DMS79 treated with DMSO at 0.1 percent for 48 hours (cell line): ENCODE data around the gene SLC25A2.
"Not testable (repeated sequence)": the region's sequence is repeated elsewhere in the genome, so short reads cannot be mapped to it uniquely, and the experiment has no call there.

Experiments used
- DNase-seq: peaks from one replicate; lab custom pipeline; 2025; lab: John Stamatoyannopoulos, UW

Gene SLC25A2

DNA sequence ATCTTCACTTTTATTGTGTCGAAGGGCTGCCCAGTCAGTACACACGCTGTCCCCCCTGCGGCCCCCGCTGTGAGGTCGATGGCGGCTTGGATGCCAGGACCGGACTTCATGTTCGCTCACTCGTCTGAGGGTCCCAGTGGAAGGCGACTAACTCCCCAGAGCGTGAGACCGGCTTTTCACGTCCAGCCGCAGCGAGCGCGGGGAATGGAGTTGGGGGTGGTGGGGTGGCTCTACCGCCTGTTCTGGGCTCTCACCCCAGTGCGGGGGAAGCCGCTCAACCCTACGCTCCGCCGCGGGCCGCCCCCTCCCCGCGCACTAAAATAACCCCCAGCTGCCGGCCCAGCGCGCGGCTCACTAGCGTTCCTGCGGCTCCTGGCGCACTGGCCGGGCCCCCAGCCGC, at the start of gene SLC25A2:
Gene SLC25A2 (minus strand): TSS at position 294 of the 400 bp plus-strand sequence. CDS start 184 bp downstream, at position 110.
- DNase-seq, result no peak

DNA sequence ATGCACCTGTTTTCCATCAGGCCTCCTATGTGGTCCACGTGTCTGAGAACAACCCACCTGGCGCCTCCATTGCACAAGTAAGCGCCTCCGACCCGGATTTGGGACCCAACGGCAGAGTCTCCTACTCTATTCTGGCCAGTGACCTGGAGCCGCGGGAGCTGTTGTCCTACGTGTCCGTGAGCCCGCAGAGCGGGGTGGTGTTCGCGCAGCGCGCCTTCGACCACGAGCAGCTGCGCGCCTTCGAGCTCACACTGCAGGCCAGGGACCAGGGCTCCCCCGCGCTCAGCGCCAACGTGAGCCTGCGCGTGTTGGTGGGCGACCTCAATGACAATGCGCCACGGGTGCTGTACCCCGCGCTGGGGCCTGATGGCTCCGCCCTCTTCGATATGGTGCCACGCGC, 47.7 kb upstream of the SLC25A2 start:
- DNase-seq, result no peak

DNA sequence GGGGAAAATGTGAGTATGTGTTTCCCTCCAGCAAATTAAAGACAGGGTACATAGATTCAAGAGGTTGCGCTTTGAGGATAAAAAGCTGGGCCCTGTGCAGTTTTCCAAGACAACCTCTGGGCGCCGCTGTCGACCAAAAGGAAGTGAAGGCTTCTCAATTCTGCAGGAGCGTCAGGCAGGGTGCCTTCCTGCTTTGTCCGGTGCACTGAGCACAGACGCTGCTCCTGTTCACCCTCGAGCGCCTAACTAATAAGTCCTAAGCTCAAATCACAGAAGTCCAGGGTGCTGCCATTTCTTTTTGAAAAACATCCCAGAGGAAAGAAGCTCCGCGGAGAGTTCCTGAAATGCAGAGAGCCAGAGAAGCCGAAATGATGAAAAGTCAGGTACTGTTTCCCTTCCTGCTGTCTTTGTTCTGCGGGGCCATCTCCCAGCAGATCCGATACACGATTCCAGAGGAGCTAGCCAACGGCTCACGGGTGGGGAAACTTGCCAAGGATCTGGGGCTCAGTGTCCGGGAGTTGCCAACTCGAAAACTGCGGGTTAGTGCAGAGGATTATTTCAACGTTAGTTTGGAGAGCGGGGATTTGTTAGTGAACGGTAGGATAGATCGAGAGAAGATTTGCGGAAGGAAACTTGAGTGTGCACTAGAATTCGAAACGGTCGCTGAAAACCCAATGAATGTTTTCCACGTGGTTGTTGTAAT, 46.2 kb upstream of the SLC25A2 start, which contains the start of gene PCDHGB1:
Gene PCDHGB1 (plus strand): TSS at position 183 of the 703 bp plus-strand sequence. CDS start 162 bp downstream, at position 345.
- DNase-seq, result no peak

DNA sequence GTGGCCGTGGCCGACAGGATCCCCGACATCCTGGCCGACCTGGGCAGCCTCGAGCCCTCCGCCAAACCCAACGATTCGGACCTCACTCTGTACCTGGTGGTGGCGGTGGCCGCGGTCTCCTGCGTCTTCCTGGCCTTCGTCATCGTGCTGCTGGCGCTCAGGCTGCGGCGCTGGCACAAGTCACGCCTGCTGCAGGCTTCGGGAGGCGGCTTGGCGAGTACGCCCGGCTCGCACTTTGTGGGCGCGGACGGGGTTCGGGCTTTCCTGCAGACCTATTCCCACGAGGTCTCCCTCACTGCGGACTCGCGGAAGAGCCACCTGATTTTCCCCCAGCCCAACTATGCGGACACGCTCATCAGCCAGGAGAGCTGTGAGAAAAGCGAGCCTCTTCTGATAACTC, 42.2 kb upstream of the SLC25A2 start:
- DNase-seq, result not testable (repeated sequence)

DNA sequence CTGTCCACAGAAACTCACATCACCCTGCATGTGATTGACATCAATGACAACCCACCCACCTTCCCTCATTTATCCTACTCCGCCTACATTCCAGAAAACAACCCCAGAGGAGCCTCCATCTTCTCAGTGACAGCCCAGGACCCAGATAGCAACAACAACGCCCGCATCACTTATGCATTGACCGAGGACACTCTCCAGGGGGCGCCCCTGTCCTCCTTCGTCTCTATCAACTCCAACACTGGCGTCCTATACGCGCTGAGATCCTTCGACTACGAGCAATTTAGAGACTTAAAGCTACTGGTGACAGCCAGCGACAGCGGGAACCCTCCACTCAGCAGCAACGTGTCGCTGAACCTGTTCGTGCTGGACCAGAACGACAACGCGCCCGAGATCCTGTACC, 41.5 kb upstream of the SLC25A2 start:
- DNase-seq, result no peak

DNA sequence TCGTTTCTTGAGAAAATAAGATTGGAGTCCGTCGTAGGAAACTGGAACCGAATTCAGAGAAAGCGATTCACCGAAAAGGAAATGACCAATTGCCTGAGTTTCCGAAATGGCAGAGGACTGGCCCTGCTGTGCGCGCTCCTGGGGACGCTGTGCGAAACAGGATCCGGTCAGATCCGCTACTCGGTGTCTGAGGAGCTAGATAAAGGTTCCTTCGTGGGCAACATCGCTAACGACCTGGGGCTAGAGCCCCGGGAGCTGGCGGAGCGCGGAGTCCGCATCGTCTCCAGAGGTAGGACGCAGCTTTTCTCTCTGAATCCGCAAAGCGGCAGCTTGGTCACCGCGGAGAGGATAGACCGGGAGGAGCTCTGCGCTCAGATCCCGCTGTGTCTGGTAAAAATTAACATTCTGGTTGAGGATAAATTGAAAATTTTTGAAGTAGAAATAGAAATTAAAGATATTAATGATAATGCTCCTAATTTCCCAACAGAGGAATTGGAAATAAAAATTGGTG, 40.2 kb upstream of the SLC25A2 start:
- DNase-seq, result no peak

DNA sequence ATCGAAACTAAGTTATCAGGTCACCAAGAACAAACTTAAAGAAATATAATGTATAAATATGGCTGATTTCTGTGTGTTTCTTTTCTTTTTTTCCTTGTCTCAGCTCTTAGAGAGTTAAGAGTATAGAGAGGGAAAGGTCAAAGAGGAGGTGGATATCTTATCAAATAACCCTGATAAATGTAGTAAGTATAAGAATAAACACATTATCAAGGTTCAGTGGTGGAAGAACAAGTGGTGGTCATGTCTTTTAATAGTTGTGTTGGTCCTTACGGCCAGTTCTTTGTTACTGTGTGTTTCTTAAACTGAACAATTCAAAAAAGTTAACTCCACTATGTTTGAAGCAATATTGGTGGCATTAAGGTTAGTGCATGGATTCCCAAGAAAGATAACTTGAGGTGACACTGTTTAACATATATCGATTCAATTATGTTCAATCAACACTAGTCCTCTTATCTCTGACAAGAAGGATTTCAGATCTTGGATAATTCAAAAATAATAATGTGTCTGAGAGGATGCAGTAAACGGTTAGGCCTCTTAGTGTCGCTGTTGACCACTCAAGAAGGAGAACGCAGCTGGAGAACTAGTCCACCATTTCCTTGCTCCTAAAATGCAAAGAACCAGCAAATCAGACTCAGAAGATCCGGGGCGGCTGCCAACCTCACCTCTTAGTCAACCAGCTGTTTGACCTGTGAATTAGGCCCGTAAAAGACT, 39.5 kb upstream of the SLC25A2 start, which contains the start of gene PCDHGA3:
Gene PCDHGA3 (plus strand): TSS at position 588 of the 711 bp plus-strand sequence. CDS start 205 bp downstream, outside the sequence.
- DNase-seq, result no peak

DNA sequence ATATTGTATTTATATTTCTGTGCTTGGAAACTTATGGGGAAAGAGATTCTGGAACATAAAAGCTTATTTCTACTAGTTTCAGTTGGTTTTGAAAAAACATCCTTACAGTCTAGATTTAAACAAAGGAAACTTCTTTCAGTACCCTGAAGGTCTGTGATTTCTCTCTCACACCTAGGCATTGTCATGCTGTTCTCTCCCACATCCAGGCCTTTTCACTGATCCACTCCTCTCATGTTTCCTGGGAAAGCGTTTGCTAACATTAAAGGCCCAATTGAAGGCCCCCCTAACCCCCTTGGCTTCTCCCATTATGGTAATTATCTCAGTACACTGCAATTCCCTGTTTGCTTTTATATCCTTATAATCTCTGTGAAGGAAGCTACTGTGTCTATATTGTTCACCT, 38.9 kb upstream of the SLC25A2 start:
- DNase-seq, result no peak

DNA sequence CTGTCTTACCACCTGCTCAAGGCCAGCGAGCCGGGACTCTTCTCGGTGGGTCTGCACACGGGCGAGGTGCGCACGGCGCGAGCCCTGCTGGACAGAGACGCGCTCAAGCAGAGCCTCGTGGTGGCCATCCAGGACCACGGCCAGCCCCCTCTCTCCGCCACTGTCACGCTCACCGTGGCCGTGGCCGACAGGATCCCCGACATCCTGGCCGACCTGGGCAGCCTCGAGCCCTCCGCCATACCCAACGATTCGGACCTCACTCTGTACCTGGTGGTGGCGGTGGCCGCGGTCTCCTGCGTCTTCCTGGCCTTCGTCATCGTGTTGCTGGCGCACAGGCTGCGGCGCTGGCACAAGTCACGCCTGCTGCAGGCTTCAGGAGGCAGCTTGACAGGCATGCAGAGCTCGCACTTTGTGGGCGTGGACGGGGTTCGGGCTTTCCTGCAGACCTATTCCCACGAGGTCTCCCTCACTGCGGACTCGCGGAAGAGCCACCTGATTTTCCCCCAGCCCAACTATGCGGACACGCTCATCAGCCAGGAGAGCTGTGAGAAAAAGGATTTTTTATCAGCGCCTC, 37.0 kb upstream of the SLC25A2 start:
- DNase-seq, result not testable (repeated sequence)

DNA sequence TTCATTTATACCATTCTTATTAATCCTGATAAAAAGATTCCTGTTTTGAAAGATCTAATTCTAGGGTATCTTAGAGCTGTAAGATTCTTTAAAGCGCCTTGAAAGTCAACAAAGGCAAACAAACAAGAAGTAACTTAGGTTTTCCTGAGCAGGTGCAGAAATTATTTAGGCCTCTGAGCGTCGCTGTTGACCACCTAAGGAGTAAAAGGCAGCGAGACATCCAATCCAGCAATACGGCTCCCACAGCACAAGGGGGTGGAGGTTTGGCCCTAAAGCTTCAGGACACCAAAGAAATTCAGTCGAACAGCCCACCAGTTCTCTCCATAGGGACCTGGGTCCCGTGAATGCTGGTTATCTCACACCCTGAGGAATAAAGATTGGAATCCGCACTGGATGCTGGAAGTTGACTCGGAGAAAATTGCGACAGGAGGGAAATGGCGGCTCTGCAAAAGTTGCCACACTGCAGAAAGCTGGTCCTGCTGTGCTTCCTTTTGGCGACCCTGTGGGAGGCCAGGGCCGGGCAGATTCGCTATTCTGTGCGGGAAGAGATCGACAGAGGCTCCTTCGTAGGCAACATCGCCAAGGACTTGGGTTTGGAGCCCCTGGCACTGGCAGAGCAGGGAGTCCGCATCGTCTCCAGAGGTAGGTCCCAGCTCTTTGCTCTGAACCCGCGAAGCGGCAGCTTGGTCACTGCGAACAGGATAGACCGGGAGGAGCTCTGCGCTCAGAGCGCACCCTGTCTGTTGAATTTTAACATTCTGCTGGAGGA, 34.9 kb upstream of the SLC25A2 start, which contains the start of gene PCDHGA2:
Gene PCDHGA2 (plus strand): TSS at position 223 of the 769 bp plus-strand sequence.
- DNase-seq, result no peak

DNA sequence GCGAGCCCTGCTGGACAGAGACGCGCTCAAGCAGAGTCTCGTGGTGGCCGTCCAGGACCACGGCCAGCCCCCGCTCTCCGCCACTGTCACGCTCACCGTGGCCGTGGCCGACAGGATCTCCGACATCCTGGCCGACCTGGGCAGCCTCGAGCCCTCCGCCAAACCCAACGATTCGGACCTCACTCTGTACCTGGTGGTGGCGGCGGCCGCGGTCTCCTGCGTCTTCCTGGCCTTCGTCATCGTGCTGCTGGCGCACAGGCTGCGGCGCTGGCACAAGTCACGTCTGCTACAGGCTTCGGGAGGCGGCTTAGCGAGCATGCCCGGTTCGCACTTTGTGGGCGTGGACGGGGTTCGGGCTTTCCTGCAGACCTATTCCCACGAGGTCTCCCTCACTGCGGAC, 28.7 kb upstream of the SLC25A2 start:
- not testable (repeated sequence) for DNase-seq

DNA sequence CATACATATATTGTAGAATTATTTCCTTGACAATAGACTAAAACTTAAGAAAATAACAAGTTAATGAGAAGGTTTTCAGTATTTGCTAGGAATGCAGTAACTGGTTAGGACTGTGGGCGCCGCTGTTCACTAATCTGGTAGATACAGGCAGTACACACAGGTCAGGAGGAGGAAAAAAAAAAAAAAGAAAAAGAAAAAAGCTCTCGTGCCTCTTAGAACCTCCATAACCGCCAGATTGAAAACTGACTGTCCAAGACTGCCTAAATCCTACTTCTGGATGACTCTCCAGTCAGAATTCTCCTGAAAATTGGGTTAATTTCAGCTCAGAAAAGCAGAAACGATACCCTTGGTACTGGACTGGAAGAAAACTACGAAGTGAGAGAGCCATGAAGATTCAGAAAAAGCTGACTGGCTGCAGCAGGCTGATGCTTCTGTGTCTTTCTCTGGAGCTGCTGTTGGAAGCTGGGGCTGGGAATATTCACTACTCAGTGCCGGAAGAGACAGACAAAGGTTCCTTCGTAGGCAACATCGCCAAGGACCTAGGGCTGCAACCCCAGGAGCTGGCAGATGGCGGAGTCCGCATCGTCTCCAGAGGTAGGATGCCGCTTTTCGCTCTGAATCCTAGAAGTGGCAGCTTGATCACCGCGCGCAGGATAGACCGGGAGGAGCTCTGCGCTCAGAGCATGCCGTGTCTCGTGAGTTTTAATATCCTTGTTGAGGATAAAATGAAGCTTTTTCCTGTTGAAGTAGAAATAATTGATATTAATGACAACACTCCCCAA, 26.6 kb upstream of the SLC25A2 start, which contains the start of gene PCDHGA1:
Gene PCDHGA1 (plus strand): TSS at position 216 of the 782 bp plus-strand sequence.
- DNase-seq, result no peak

DNA sequence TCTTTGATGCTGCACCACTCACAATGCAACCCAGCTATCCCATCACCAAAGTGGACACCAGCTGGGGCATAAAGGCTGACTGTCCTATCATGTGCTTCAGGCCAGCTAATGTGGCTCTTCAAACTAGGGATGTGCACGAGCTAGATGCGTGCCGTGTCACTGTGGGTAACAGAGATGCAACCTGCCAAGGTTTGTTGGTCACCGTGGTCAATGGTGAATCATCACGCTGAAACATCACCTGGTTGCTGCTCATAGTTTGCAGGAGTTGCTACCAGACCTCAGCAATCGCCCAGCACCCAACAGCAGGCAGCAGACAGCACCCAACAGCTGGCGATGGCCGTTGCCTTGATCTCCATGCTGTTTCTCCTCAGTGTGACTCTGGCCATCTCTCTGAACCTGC, 24.4 kb upstream of the SLC25A2 start:
- DNase-seq, result no peak

DNA sequence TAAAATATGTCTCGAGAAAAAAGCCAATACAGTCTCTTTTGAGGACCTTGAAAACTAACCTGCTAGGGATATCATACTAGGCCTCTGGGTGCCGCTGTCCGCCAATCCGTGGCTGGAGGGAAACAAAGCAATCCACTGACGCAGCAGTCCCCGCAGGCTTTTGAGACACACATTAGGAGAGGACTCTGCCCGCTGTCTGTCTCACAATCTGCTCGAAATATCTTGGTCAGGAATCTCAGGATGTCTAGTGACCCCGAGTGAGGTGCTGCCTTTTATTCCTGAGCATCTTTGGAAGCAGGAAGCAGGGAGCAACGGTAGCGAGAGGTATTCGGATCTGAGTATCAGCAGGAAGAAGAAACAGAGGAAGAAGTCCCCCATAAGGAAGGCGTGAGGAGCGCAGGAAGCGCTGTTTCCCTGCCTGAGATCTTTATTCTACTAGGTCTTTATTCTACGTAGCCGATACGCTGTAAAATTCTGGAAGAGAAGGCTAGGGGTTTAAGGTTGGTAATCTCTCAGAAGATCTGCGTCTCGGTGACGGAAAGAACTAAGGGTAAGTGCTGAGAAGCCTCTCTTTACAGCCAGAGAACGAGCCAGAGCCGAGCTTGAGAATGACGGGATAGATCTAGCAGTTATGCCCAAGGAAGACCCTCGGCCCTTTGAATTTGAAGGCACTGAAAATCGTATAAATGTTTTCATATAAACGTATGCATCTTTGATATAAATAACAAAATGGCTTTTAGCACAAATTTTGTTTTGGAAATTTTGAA, 22.4 kb upstream of the SLC25A2 start:
- peak; percentile 63 for DNase-seq

DNA sequence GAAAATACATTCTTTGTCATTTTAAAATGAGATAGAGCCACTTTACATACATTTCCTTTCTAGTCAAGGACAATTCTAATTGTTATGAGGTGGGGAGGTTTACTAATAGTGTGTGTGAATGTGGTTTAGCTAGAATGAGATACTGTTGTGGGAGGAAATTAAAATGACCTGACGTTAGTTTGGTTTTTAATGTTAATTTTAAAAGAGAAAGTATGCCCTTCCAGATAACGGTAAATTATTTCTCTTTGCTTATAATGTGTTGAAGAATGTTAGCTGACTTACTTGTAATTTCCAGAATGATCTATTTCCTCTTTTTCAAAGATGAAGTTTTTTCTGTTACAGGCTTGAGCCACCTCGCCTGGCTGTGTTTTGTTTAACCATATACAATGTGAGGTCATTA, 18.4 kb upstream of the SLC25A2 start:
- no peak for DNase-seq

DNA sequence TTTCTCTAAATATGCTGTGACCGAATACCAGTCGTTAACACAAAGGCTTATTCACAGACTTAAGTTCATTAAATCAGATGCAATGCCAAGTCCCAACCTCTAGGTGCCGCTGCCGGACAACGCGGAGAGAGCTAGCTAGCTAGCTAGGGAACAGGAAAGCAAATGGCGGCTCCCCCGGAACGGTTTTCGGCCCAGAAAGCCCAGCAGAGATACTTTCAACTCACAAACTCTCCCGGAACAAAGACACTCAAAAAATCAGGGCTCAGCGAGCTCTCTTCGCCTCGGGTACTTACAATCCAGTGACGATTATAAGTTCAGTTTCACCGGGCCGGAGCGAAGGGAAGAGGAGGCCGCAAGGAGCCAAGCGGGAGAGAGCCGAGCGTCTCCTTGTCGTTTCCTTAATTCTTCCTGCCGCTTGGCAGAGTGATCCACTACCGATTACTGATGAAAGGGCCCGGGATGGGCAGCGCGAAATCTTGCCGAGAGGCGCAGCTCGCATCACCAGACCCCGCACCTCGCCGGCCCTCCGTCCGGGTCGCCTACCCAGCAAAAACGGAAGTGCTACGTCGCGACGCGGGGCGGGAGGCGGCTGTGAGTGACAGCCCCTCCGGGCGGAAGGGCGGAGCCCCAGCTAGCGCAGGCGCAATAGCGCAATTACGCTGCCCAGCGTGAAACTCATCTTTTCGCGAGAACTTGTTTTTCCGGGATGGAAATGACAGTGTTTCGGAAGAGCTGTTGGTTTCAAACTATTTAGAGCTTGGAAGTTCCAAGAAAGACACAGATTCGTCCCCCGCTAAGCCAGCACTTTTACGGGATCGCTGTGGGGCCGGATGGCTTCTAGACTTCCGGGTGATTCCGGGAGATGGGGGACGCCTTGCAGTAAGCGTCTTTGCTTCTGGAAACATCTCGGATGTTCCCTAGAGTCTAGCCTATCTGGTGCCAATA, 16.6 kb upstream of the SLC25A2 start, which contains the start of gene TAF7:
Gene TAF7 (minus strand): TSS at position 560 of the 945 bp plus-strand sequence. CDS start 740 bp downstream, outside the sequence.
- DNase-seq, result peak; percentile 59

DNA sequence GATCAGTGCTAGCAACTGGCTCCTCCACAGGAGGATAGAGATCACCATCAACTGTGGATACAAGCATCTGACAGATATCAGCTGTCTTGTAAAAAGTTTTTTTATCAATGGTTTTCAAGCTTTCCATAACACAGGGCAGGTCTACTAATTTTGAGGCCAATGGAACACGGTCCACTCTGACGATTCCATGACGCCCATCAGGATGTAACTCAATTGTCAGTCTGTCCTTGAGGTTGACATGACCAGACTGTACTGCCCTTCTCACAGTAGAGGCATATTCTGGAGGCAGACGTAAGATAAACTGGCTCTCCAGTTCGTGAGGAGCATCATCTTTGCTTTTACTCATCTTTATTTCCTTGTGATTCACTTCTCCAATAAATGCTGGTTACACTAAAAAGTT, 15.8 kb upstream of the SLC25A2 start:
- no peak for DNase-seq

DNA sequence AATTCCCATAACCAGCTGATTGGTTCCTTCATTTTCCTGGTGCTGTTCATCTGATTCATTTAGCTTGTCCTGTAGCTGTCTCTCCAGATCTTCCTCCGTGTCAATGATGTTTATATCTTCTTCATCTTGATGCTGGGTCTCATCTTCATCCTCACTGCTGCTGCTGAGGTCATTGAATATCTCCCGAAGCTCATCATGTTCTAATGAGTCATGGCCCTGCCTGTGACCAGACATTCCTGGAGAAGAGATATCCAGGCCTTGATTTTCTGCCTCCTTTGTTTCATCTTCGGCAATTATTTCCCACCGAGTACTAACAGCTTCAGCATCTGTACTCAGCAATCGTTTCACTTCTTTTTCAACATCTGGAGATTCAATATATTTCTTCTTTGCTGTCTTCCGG, 15.4 kb upstream of the SLC25A2 start:
- DNase-seq, result no peak

DNA sequence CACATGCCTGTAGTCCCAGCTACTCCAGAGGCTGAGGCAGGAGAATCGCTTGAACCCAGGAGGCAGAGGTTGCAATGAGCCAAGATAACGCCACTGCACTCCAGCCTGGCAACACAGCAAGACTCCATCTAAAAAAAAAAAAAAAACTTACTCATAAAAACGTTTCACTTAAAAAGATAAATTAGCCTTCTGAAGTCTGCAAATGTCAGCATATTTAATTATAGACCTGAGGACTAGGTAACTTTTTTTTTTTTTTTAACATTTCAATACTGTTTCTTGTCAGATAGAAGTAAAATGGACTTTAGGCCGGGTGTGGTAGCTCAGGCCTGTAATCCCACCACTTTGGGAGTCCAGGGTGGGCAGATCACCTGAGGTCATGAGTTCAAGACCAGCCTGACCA, 13.1 kb upstream of the SLC25A2 start:
- not testable (repeated sequence) for DNase-seq
